ENCODE results near the gene ANO6.

Gene ANO6

GRCh38 chr12:45475594-45475993 is 259.7 kb downstream of the ANO6 start:
- DNase-seq = no peak

- DNase-seq = no peak
Measured at GRCh38 chr12:45477526-45477925, 261.6 kb downstream of the ANO6 start.

GRCh38 chr12:45478931-45479330 is 263.0 kb downstream of the ANO6 start:
- DNase-seq = no peak

GRCh38 chr12:45481746-45482145 is 265.9 kb downstream of the ANO6 start:
- DNase-seq = no peak

GRCh38 chr12:45483571-45483970 is 267.7 kb downstream of the ANO6 start:
- DNase-seq = no peak

Measured in activated CD8-positive, alpha-beta memory T cell treated with anti-CD3 and anti-CD28 coated beads, Interleukin-2, amount 50 U/mL, for 4 hours (primary cell).